ENCODE data around the gene ABCC8.
"Not testable (repeated sequence)": the region's sequence is repeated elsewhere in the genome, so short reads cannot be mapped to it uniquely, and the experiment has no call there.

The ABCC8 gene

DNA sequence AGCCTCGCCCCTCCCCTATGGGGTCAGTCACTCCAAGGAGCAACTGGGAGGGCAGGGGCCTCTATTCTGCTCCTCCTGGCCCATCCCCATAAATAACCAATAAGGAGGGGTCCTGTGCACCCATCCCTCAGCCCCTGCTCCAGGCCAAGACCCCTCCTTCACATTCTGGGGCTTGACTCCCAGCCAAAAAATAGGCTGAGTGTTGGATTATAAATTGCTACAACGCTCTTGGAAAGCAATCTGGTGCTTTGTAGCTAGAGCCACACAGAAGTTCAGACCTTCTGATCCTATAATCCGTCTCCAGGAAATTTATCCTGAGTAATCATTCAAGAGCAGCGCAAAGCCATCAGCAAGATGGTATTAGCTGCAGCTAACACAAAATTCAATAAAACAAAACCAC is 42.5 kb downstream of the ABCC8 start:
- no peak overlapping the region for H3K4me3 ChIP-seq (ENCODE audit: control insufficient read depth, low read depth, low read length)
- TF ChIP-seq, protein P1, sequence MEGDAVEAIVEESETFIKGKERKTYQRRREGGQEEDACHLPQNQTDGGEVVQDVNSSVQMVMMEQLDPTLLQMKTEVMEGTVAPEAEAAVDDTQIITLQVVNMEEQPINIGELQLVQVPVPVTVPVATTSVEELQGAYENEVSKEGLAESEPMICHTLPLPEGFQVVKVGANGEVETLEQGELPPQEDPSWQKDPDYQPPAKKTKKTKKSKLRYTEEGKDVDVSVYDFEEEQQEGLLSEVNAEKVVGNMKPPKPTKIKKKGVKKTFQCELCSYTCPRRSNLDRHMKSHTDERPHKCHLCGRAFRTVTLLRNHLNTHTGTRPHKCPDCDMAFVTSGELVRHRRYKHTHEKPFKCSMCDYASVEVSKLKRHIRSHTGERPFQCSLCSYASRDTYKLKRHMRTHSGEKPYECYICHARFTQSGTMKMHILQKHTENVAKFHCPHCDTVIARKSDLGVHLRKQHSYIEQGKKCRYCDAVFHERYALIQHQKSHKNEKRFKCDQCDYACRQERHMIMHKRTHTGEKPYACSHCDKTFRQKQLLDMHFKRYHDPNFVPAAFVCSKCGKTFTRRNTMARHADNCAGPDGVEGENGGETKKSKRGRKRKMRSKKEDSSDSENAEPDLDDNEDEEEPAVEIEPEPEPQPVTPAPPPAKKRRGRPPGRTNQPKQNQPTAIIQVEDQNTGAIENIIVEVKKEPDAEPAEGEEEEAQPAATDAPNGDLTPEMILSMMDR (IDR thresholded peaks at IDR 0.05; ENCODE audit: control insufficient read depth, insufficient read depth, low read depth, low read length, missing control alignments) = no peak
- DNase-seq (ENCODE audit: low read depth) = no peak

DNA sequence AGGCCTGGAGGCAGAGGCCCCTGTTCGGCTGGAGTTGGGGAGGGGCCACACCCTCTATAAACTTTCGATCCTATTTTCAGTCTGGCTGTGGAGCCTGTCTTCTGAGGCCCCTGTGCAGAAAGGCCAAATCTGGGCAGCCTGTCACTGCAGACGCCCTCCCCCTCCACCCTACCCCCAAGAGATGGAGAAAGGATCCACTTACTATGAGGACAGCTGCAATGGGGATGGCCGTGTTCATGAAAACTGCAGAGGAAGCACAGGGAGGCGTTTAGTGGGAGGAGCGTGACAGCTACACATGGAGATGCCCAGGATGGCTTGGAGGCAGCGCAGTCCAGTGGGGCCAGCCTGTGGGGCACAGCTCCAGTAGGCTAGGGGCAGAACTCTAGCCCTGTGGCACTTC is 44.6 kb downstream of the ABCC8 start:
- TF ChIP-seq, protein P1 (IDR thresholded peaks at IDR 0.05; ENCODE audit: control insufficient read depth, insufficient read depth, low read depth, low read length, missing control alignments) = no peak
- no peak overlapping the region for H3K4me3 ChIP-seq (ENCODE audit: control insufficient read depth, low read depth, low read length)
- DNase-seq (ENCODE audit: low read depth) = no peak

DNA sequence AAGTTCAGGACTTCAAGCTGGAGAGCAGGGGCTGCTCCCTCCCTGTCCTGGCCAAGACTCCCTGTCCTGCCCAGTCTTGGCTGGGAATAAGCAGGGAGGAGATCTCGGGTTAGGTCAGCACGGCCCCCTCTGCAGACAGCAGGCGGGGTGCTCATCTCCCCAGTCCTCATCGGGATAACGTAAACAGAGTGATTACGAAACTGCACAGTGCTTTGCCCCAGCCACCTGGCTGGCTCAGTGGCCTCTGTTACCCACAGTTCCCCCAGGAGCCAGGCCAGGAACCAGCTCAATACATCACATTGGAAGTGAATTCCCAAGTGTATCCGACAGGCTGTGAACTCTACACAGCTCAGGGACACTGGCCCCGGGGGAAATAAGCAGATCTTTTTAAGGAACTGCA is 45.5 kb downstream of the ABCC8 start:
- TF ChIP-seq, protein P1 (IDR thresholded peaks at IDR 0.05; ENCODE audit: control insufficient read depth, insufficient read depth, low read depth, low read length, missing control alignments) = no peak
- H3K4me3 ChIP-seq (ENCODE audit: control insufficient read depth, low read depth, low read length) = no peak overlapping the region
- no peak for DNase-seq (ENCODE audit: low read depth)

DNA sequence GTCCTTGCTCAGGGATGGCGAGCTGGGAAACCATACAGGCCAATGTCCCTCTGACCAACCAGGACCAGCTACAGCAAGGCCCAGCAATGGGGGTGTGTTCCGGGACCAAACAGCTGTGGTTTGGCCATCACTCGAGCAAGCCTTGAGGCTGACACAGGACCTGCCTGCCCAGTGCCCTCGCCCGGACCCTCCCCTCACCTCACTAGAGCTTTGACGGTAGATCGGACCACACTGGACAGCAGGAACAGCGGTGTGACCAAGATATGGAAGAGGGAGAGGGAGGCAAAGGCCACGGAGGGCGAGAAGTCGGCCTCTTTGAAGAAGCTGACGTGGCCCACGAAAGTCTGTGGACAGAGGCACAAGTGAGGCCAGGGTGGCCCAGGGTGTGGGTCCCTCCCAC is 46.0 kb downstream of the ABCC8 start:
- no peak overlapping the region for H3K4me3 ChIP-seq (ENCODE audit: control insufficient read depth, low read depth, low read length)
- no peak for DNase-seq (ENCODE audit: low read depth)
- TF ChIP-seq, protein P1 (IDR thresholded peaks at IDR 0.05; ENCODE audit: control insufficient read depth, insufficient read depth, low read depth, low read length, missing control alignments) = no peak

DNA sequence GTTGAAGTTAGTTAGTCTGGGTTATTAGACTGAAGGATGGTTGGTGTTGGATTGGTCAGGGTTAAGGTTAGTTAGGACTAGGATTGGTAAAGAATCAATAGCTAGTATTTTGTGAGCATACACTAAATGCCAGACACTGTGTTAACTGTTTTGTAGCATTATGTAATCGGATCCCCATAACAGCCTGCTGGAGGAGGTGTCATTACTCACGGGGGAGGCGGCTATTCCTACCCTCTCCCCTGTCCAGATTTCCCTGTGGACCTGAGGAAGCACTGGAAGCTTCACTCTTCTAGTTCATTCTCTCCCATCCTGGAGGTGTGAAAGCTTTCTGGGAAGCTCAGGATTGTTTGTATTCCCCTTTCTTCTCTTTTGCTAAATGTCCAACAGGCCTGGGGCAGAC is 47.7 kb downstream of the ABCC8 start:
- TF ChIP-seq, protein P1 (IDR thresholded peaks at IDR 0.05; ENCODE audit: control insufficient read depth, insufficient read depth, low read depth, low read length, missing control alignments) = no peak
- no peak for DNase-seq (ENCODE audit: low read depth)
- no peak overlapping the region for H3K4me3 ChIP-seq (ENCODE audit: control insufficient read depth, low read depth, low read length)

DNA sequence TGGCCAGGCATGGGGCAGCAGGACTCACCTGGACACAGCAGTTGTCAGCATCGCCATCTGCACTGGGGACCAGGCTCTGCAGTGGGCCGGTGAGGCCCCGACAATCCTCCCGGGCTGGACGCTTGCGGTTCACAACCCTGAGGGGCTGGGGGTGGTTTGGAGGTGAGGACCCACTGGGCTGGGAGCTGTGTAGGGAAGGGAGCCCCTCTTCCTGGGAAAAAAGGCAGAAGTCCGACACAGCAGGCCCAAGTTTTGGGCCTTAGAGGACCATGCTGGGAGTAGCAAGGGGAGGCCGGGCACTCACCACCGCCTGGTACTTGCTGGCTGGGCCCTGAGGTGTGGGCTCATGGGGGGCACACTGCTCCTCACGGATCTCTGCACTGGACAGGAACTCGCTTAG is 48.4 kb downstream of the ABCC8 start:
- TF ChIP-seq, protein P1 (IDR thresholded peaks at IDR 0.05; ENCODE audit: control insufficient read depth, insufficient read depth, low read depth, low read length, missing control alignments) = no peak
- DNase-seq (ENCODE audit: low read depth) = no peak
- no peak overlapping the region for H3K4me3 ChIP-seq (ENCODE audit: control insufficient read depth, low read depth, low read length)

DNA sequence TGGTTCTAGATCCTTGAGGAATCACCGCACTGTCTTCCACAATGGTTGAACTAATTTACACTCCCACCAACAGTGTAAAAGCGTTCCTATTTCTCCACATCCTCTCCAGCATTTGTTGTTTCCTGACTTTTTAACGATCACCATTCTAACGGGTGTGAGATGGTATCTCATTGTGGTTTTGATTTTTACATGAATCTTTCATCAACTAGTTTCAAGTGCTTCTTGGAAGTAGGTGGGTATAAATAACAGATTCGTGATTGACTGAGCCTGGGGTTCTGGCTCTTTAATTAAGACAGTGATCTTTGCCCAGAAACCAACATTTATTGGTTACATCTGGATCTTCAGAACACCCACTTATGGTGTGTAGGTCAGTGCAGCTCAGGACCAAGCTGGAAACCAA is 50.4 kb downstream of the ABCC8 start:
- not testable (repeated sequence) for H3K4me3 ChIP-seq (ENCODE audit: control insufficient read depth, low read depth, low read length); DNase-seq (ENCODE audit: low read depth)

Measured in AG09309 (cell line).